B cell (primary cell): ENCODE results near the gene DONSON.

ENCODE experiments used
- CTCF ChIP-seq: fragments of 200-600 bp; IDR thresholded peaks from one replicate; pipeline ENCODE4 v1.8.0; 2022; ENCODE audit warnings: antibody characterized with exemption, mild to moderate bottlenecking
- EZH2 ChIP-seq: IDR thresholded peaks from 2 replicates; pipeline ENCODE4 v1.6.1; 2012; ENCODE audit warnings: borderline replicate concordance, low read depth, mild to moderate bottlenecking, moderate library complexity, low read length; ENCODE audit not compliant: insufficient read depth, poor library complexity, severe bottlenecking

- TF ChIP-seq CTCF (no peak), EZH2 (no peak)
These were observed 29.9 kb upstream of the DONSON start for GRCh38 chr21:33618407-33618806.
